ENCODE measurements around the gene CRMP1.

Gene CRMP1

DNA sequence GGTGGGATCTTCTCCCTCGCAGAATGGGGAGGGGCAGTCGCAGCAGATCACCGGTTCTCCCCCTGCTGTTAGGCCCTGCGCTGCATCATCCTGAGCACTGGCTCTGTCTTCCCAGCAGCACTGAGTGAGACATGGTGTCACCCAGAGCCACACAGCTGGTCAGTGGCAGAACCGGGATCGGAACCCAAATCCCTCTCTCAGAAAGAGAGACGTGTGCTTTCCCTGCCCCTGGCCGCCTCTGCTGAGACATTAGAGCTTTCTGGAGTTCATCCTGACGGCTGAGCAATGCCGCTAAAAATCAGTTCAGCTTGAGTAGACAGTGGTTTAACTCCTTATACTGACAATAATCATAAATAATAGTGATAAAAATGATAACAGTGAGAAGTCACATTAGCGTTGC is 93.9 kb downstream of the CRMP1 start:
- Histone ChIP-seq H3K27me3 (ENCODE audit: insufficient read depth, low read length, poor library complexity) (no peaks in the 10 kb centered on the region), H3K36me3 (ENCODE audit: control insufficient read depth, insufficient read depth, low read length) (no peaks in the 10 kb centered on the region), H4K8ac (ENCODE audit: low read depth, low read length) (no peak overlapping the region), H3K4me3 (ENCODE audit: low read length) (no peak overlapping the region), H3K4ac (ENCODE audit: low read depth, low read length) (no peak overlapping the region), H3K56ac (ENCODE audit: low read length) (no peak overlapping the region), H4K5ac (ENCODE audit: low read length) (no peak overlapping the region), H2BK15ac (replicated peaks; ENCODE audit: low read depth) (no peak overlapping the region), H3K79me1 (ENCODE audit: low read length) (no peaks in the 10 kb centered on the region), H3K18ac (ENCODE audit: low read length) (no peak overlapping the region), H2BK5ac (ENCODE audit: low read length) (no peak overlapping the region), H2AK5ac (ENCODE audit: low read length) (no peak overlapping the region), H3K23ac (ENCODE audit: low read length) (no peak overlapping the region), H3K4me1 (ENCODE audit: control insufficient read depth, low read depth, low read length) (no peaks in the 10 kb centered on the region), H3K9ac (ENCODE audit: low read length) (no peak overlapping the region), H3K4me2 (ENCODE audit: low read length) (no peak overlapping the region), H3K27ac (ENCODE audit: low read depth, low read length) (no peak overlapping the region), H3K79me2 (ENCODE audit: control insufficient read depth, insufficient read depth, low read length) (no peaks in the 10 kb centered on the region), H2BK120ac (ENCODE audit: low read depth, low read length) (no peak overlapping the region)
- no CpG with 5 or more reads among the region's 11 CpGs for WGBS (ENCODE audit: extremely low coverage, insufficient coverage, low lambda C conversion rate)
- no peak for DNase-seq

DNA sequence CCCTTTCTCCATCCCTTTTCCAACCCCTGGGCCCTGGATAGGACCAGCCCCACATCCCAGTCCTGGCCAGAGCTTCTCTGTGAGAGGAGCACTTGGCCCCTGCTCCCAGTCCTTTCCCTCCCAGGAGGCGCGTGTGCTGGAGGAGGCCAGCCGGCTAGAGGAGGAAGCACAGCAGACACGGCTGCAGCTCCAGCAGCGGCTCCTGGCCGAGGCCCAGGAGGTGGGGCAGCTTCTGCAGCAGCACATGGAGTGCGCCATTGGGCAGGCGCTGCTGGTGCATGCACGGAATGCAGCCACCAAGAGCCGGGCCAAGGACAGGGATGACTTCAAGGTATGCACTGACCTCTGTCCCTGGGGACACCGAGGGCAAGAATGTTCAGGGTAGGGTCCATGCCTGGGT is 94.4 kb downstream of the CRMP1 start:
- Histone ChIP-seq H2BK15ac (replicated peaks; ENCODE audit: low read depth) (no peak overlapping the region), H3K4ac (ENCODE audit: low read depth, low read length) (no peak overlapping the region), H3K4me2 (ENCODE audit: low read length) (no peak overlapping the region), H3K36me3 (ENCODE audit: control insufficient read depth, insufficient read depth, low read length) (no peaks in the 10 kb centered on the region), H3K4me1 (ENCODE audit: control insufficient read depth, low read depth, low read length) (no peaks in the 10 kb centered on the region), H2AK5ac (ENCODE audit: low read length) (no peak overlapping the region), H3K18ac (ENCODE audit: low read length) (no peak overlapping the region), H3K4me3 (ENCODE audit: low read length) (no peak overlapping the region), H3K9ac (ENCODE audit: low read length) (no peak overlapping the region), H3K27me3 (ENCODE audit: insufficient read depth, low read length, poor library complexity) (no peaks in the 10 kb centered on the region), H3K23ac (ENCODE audit: low read length) (no peak overlapping the region), H3K79me2 (ENCODE audit: control insufficient read depth, insufficient read depth, low read length) (no peaks in the 10 kb centered on the region), H4K8ac (ENCODE audit: low read depth, low read length) (no peak overlapping the region), H3K27ac (ENCODE audit: low read depth, low read length) (no peak overlapping the region), H2BK5ac (ENCODE audit: low read length) (no peak overlapping the region), H3K79me1 (ENCODE audit: low read length) (no peaks in the 10 kb centered on the region), H2BK120ac (ENCODE audit: low read depth, low read length) (no peak overlapping the region), H4K5ac (ENCODE audit: low read length) (no peak overlapping the region), H3K56ac (ENCODE audit: low read length) (no peak overlapping the region)
- DNase-seq: no peak
- WGBS (ENCODE audit: extremely low coverage, insufficient coverage, low lambda C conversion rate): no CpG with 5 or more reads among the region's 11 CpGs

DNA sequence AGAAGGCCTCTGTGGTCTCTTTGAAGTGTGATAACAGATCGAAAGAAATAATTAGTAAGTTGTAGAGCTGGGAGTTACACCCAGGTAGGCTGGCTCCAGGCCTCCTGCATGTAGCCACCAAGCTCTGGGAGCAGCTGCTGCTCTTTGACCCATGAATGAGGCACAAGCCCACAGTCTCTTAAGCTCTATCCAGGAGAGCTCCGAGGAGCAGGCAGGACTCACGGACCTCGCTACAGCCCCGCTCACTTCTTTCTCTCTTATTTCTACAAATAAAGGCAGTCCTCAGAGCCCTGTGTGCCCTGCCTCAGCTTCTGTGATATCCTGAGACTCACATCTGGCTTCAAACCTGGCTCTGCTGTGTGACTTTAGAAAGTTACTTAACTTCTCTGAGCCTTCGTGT is 95.0 kb downstream of the CRMP1 start:
- no peak overlapping the region for H3K23ac ChIP-seq (ENCODE audit: low read length)
- no peak for DNase-seq

DNA sequence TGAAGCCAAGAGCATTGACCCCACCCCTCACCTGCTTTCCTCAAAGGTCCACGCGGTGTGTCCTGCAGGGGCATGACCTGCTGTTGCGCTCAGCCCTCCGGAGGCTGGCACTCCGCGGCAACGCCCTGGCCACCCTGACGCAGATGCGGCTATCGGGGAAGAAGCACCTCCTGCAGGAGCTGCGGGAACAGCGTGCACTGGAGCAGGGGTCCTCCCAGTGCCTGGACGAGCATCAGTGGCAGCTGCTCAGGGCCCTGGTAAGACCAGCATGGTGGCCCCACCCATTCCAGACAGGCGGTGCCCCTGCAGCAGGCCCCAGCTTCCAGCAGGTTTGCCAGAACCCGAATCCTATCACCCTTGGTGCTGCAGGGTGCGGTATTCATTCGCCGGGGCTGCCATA is 95.9 kb downstream of the CRMP1 start:
- Histone ChIP-seq H2BK15ac (replicated peaks; ENCODE audit: low read depth) (no peak overlapping the region), H4K5ac (ENCODE audit: low read length) (no peak overlapping the region), H3K18ac (ENCODE audit: low read length) (no peak overlapping the region), H3K4me2 (ENCODE audit: low read length) (no peak overlapping the region), H3K4ac (ENCODE audit: low read depth, low read length) (no peak overlapping the region), H3K23ac (ENCODE audit: low read length) (no peak overlapping the region), H3K79me2 (ENCODE audit: control insufficient read depth, insufficient read depth, low read length) (no peaks in the 10 kb centered on the region), H3K27me3 (ENCODE audit: insufficient read depth, low read length, poor library complexity) (no peaks in the 10 kb centered on the region), H3K9ac (ENCODE audit: low read length) (no peak overlapping the region), H3K79me1 (ENCODE audit: low read length) (no peaks in the 10 kb centered on the region), H4K8ac (ENCODE audit: low read depth, low read length) (no peak overlapping the region), H2AK5ac (ENCODE audit: low read length) (no peak overlapping the region), H3K4me3 (ENCODE audit: low read length) (no peak overlapping the region), H3K4me1 (ENCODE audit: control insufficient read depth, low read depth, low read length) (no peaks in the 10 kb centered on the region), H3K56ac (ENCODE audit: low read length) (no peak overlapping the region), H2BK5ac (ENCODE audit: low read length) (no peak overlapping the region), H3K27ac (ENCODE audit: low read depth, low read length) (no peak overlapping the region), H2BK120ac (ENCODE audit: low read depth, low read length) (no peak overlapping the region), H3K36me3 (ENCODE audit: control insufficient read depth, insufficient read depth, low read length) (no peaks in the 10 kb centered on the region)
- DNase-seq: no peak
- no CpG with 5 or more reads among the region's 18 CpGs for WGBS (ENCODE audit: extremely low coverage, insufficient coverage, low lambda C conversion rate)

More for the DNA sequence above, 95.0 kb downstream of the CRMP1 start:
- Histone ChIP-seq H4K5ac (ENCODE audit: low read length) (no peak overlapping the region), H2AK5ac (ENCODE audit: low read length) (no peak overlapping the region), H3K4me3 (ENCODE audit: low read length) (no peak overlapping the region), H3K79me2 (ENCODE audit: control insufficient read depth, insufficient read depth, low read length) (no peaks in the 10 kb centered on the region), H3K9ac (ENCODE audit: low read length) (no peak overlapping the region), H3K36me3 (ENCODE audit: control insufficient read depth, insufficient read depth, low read length) (no peaks in the 10 kb centered on the region), H2BK5ac (ENCODE audit: low read length) (no peak overlapping the region), H3K18ac (ENCODE audit: low read length) (no peak overlapping the region), H3K56ac (ENCODE audit: low read length) (no peak overlapping the region), H2BK15ac (replicated peaks; ENCODE audit: low read depth) (no peak overlapping the region), H3K4me2 (ENCODE audit: low read length) (no peak overlapping the region), H3K4ac (ENCODE audit: low read depth, low read length) (no peak overlapping the region), H3K27me3 (ENCODE audit: insufficient read depth, low read length, poor library complexity) (no peaks in the 10 kb centered on the region), H3K4me1 (ENCODE audit: control insufficient read depth, low read depth, low read length) (no peaks in the 10 kb centered on the region), H3K79me1 (ENCODE audit: low read length) (no peaks in the 10 kb centered on the region), H2BK120ac (ENCODE audit: low read depth, low read length) (no peak overlapping the region), H3K27ac (ENCODE audit: low read depth, low read length) (no peak overlapping the region), H4K8ac (ENCODE audit: low read depth, low read length) (no peak overlapping the region)
- WGBS (ENCODE audit: extremely low coverage, insufficient coverage, low lambda C conversion rate): no CpG with 5 or more reads among the region's 6 CpGs

DNA sequence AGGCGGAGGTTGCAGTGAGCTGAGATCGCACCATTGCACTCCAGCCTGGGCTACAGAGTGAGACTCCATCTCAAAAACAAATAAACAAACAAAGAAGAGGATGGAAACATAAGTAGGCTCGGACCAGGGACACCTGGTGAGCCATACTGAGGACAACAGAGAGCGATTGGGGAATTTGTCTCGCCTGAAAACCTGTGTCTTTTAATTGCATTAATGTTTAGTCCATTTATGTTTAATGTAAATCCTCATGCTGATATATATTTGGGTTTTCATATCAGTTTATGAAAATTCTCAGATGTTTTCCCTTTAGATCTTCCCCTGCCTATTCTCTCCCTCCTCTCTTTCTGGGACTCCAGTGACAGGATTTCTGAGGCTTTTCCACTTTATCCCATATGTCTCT is 97.3 kb downstream of the CRMP1 start:
- DNase-seq: no peak
- no peaks in the 10 kb centered on the region for H3K27me3 ChIP-seq (ENCODE audit: insufficient read depth, low read length, poor library complexity)
- no peak overlapping the region for H3K4ac ChIP-seq (ENCODE audit: low read depth, low read length)
- H2BK120ac ChIP-seq (ENCODE audit: low read depth, low read length): no peak overlapping the region
- H3K4me1 ChIP-seq (ENCODE audit: control insufficient read depth, low read depth, low read length): no peaks in the 10 kb centered on the region
- no peak overlapping the region for H4K8ac ChIP-seq (ENCODE audit: low read depth, low read length)
- H3K36me3 ChIP-seq (ENCODE audit: control insufficient read depth, insufficient read depth, low read length): no peaks in the 10 kb centered on the region
- H4K5ac ChIP-seq (ENCODE audit: low read length): no peak overlapping the region
- no peak overlapping the region for H3K23ac ChIP-seq (ENCODE audit: low read length)
- no peak overlapping the region for H2AK5ac ChIP-seq (ENCODE audit: low read length)
- no peaks in the 10 kb centered on the region for H3K79me2 ChIP-seq (ENCODE audit: control insufficient read depth, insufficient read depth, low read length)
- WGBS (ENCODE audit: extremely low coverage, insufficient coverage, low lambda C conversion rate): no CpG with 5 or more reads among the region's 5 CpGs
- no peak overlapping the region for H3K18ac ChIP-seq (ENCODE audit: low read length)
- no peak overlapping the region for H3K4me2 ChIP-seq (ENCODE audit: low read length)
- H3K9ac ChIP-seq (ENCODE audit: low read length): no peak overlapping the region
- no peak overlapping the region for H3K56ac ChIP-seq (ENCODE audit: low read length)
- no peak overlapping the region for H3K4me3 ChIP-seq (ENCODE audit: low read length)
- no peak overlapping the region for H2BK15ac ChIP-seq (replicated peaks; ENCODE audit: low read depth)
- H3K79me1 ChIP-seq (ENCODE audit: low read length): no peaks in the 10 kb centered on the region
- H3K27ac ChIP-seq (ENCODE audit: low read depth, low read length): no peak overlapping the region
- H2BK5ac ChIP-seq (ENCODE audit: low read length): no peak overlapping the region

DNA sequence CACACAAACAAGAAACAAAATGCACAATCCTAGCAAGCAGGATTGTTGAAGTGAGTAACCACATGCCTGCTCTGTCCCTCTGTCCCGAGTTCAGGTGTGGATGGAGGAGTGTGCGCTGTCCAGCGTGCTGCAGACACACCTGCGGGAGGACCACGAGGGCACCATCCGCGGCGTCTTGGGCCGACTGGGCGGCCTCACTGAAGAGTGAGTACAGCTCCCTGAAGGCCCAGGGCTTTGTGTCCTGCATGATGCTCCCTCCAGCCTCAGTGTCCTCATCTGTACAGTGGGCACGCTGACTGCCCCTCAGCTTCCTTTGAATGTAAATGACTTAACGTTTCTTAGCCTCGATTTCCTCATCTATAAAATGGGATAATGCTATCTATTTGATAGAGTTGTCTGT is 99.4 kb downstream of the CRMP1 start:
- no peaks in the 10 kb centered on the region for H3K79me1 ChIP-seq (ENCODE audit: low read length)
- H3K4me1 ChIP-seq (ENCODE audit: control insufficient read depth, low read depth, low read length): no peaks in the 10 kb centered on the region
- no peak overlapping the region for H3K56ac ChIP-seq (ENCODE audit: low read length)
- no peak overlapping the region for H3K9ac ChIP-seq (ENCODE audit: low read length)
- H3K23ac ChIP-seq (ENCODE audit: low read length): no peak overlapping the region
- no CpG with 5 or more reads among the region's 13 CpGs for WGBS (ENCODE audit: extremely low coverage, insufficient coverage, low lambda C conversion rate)
- H3K36me3 ChIP-seq (ENCODE audit: control insufficient read depth, insufficient read depth, low read length): no peaks in the 10 kb centered on the region
- H3K4me2 ChIP-seq (ENCODE audit: low read length): no peak overlapping the region
- no peak overlapping the region for H2BK120ac ChIP-seq (ENCODE audit: low read depth, low read length)
- H4K8ac ChIP-seq (ENCODE audit: low read depth, low read length): no peak overlapping the region
- no peak overlapping the region for H2BK5ac ChIP-seq (ENCODE audit: low read length)
- DNase-seq: no peak
- no peak overlapping the region for H3K4me3 ChIP-seq (ENCODE audit: low read length)
- no peak overlapping the region for H4K5ac ChIP-seq (ENCODE audit: low read length)
- no peak overlapping the region for H3K27ac ChIP-seq (ENCODE audit: low read depth, low read length)
- no peak overlapping the region for H3K18ac ChIP-seq (ENCODE audit: low read length)
- H3K27me3 ChIP-seq (ENCODE audit: insufficient read depth, low read length, poor library complexity): no peaks in the 10 kb centered on the region
- no peak overlapping the region for H3K4ac ChIP-seq (ENCODE audit: low read depth, low read length)
- H2BK15ac ChIP-seq (replicated peaks; ENCODE audit: low read depth): no peak overlapping the region
- H2AK5ac ChIP-seq (ENCODE audit: low read length): no peak overlapping the region
- no peaks in the 10 kb centered on the region for H3K79me2 ChIP-seq (ENCODE audit: control insufficient read depth, insufficient read depth, low read length)
